Measurements from ENCODE around the gene RAB27A.

Gene RAB27A

GRCh38 chr15:55230051-55230670 is 59.5 kb downstream of the RAB27A start:
- in situ Hi-C loops (cut with MboI; ENCODE audit: low sequenced_read_pairs) = no loop called here

GRCh38 chr15:55226127-55226526 is 63.5 kb downstream of the RAB27A start:
- in situ Hi-C loops (cut with MboI; ENCODE audit: low sequenced_read_pairs) = no loop called here

- in situ Hi-C loops (cut with MboI; ENCODE audit: low sequenced_read_pairs) = no loop called here
These were observed 64.7 kb downstream of the RAB27A start for GRCh38 chr15:55224892-55225291.

- in situ Hi-C loops (cut with MboI; ENCODE audit: low sequenced_read_pairs) = no loop called here
These were observed 67.0 kb downstream of the RAB27A start for GRCh38 chr15:55222588-55222987.

GRCh38 chr15:55221090-55222011 is 68.3 kb downstream of the RAB27A start:
- in situ Hi-C loops (cut with MboI; ENCODE audit: low sequenced_read_pairs) = no loop called here

GRCh38 chr15:55220606-55221005 is 69.0 kb downstream of the RAB27A start:
- in situ Hi-C loops (cut with MboI; ENCODE audit: low sequenced_read_pairs) = no loop called here

GRCh38 chr15:55218056-55218455 is 71.6 kb downstream of the RAB27A start:
- in situ Hi-C loops (cut with MboI; ENCODE audit: low sequenced_read_pairs) = no loop called here

- in situ Hi-C loops (cut with MboI; ENCODE audit: low sequenced_read_pairs) = no loop called here
These were observed 85.1 kb downstream of the RAB27A start for GRCh38 chr15:55204464-55204863.

- in situ Hi-C loops (cut with MboI; ENCODE audit: low sequenced_read_pairs) = no loop called here
These were observed 87.4 kb downstream of the RAB27A start for GRCh38 chr15:55202206-55202605.

- in situ Hi-C loops (cut with MboI; ENCODE audit: low sequenced_read_pairs) = no loop called here
These were observed 90.9 kb downstream of the RAB27A start for GRCh38 chr15:55198706-55199105.

GRCh38 chr15:55197719-55198118 is 91.9 kb downstream of the RAB27A start:
- in situ Hi-C loops (cut with MboI; ENCODE audit: low sequenced_read_pairs) = no loop called here

- in situ Hi-C loops (cut with MboI; ENCODE audit: low sequenced_read_pairs) = no loop called here
These were observed 92.3 kb downstream of the RAB27A start for GRCh38 chr15:55197362-55197705.

GRCh38 chr15:55196458-55197361 is 92.9 kb downstream of the RAB27A start, which contains the start of gene RSL24D1:
RSL24D1 (minus strand) TSS chr15:55196941; CDS start chr15:55196890, 51 bp downstream.
- in situ Hi-C loops (cut with MboI; ENCODE audit: low sequenced_read_pairs) = no loop called here

GRCh38 chr15:55195996-55196395 is 93.6 kb downstream of the RAB27A start:
- in situ Hi-C loops (cut with MboI; ENCODE audit: low sequenced_read_pairs) = no loop called here

- in situ Hi-C loops (cut with MboI; ENCODE audit: low sequenced_read_pairs) = no loop called here
These were observed 95.4 kb downstream of the RAB27A start for GRCh38 chr15:55194256-55194655.

GRCh38 chr15:55186331-55186730 is 103.3 kb downstream of the RAB27A start:
- in situ Hi-C loops (cut with MboI; ENCODE audit: low sequenced_read_pairs) = no loop called here

- in situ Hi-C loops (cut with MboI; ENCODE audit: low sequenced_read_pairs) = no loop called here
These were observed 105.9 kb downstream of the RAB27A start for GRCh38 chr15:55183679-55184078.

- in situ Hi-C loops (cut with MboI; ENCODE audit: low sequenced_read_pairs) = no loop called here
These were observed 110.5 kb downstream of the RAB27A start for GRCh38 chr15:55179141-55179540.

GRCh38 chr15:55170361-55170760 is 119.3 kb downstream of the RAB27A start:
- in situ Hi-C loops (cut with MboI; ENCODE audit: low sequenced_read_pairs) = no loop called here

- in situ Hi-C loops (cut with MboI; ENCODE audit: low sequenced_read_pairs) = no loop called here
These were observed 121.2 kb downstream of the RAB27A start for GRCh38 chr15:55168350-55168974.

- in situ Hi-C loops (cut with MboI; ENCODE audit: low sequenced_read_pairs) = no loop called here
These were observed 125.3 kb downstream of the RAB27A start for GRCh38 chr15:55164284-55164683.

Measured in hTERT RPE-1 (cell line).